ENCODE results near the gene LYRM9.
"Not testable (repeated sequence)": the region's sequence is repeated elsewhere in the genome, so short reads cannot be mapped to it uniquely, and the experiment has no call there.

LYRM9 gene

GRCh38 chr17:27873746-27874145 lies 19.4 kb downstream of the LYRM9 start:
- no peak for DNase-seq (ENCODE audit: low read depth, low spot score)

- no peak for DNase-seq (ENCODE audit: low read depth, low spot score)
Observed at GRCh38 chr17:27873211-27873610, 20.0 kb downstream of the LYRM9 start.

GRCh38 chr17:27872776-27873175 lies 20.4 kb downstream of the LYRM9 start:
- no peak for DNase-seq (ENCODE audit: low read depth, low spot score)

GRCh38 chr17:27871407-27871806 lies 21.8 kb downstream of the LYRM9 start:
- DNase-seq (ENCODE audit: low read depth, low spot score): no peak

- DNase-seq (ENCODE audit: low read depth, low spot score): no peak
Observed at GRCh38 chr17:27870345-27870744, 22.8 kb downstream of the LYRM9 start.

- no peak for DNase-seq (ENCODE audit: low read depth, low spot score)
Observed at GRCh38 chr17:27868565-27868964, 24.6 kb downstream of the LYRM9 start.

- no peak for DNase-seq (ENCODE audit: low read depth, low spot score)
Observed at GRCh38 chr17:27862840-27863239, 30.3 kb downstream of the LYRM9 start.

- no peak for DNase-seq (ENCODE audit: low read depth, low spot score)
Observed at GRCh38 chr17:27862004-27862403, 31.2 kb downstream of the LYRM9 start.

- DNase-seq (ENCODE audit: low read depth, low spot score): no peak
Observed at GRCh38 chr17:27860971-27861664, 32.0 kb downstream of the LYRM9 start.

- no peak for DNase-seq (ENCODE audit: low read depth, low spot score)
Observed at GRCh38 chr17:27858621-27859305, 34.4 kb downstream of the LYRM9 start.

GRCh38 chr17:27856676-27857432 lies 36.3 kb downstream of the LYRM9 start:
- DNase-seq (ENCODE audit: low read depth, low spot score): no peak

GRCh38 chr17:27855454-27855853 lies 37.7 kb downstream of the LYRM9 start:
- DNase-seq (ENCODE audit: low read depth, low spot score): no peak

- no peak for DNase-seq (ENCODE audit: low read depth, low spot score)
Observed at GRCh38 chr17:27854163-27854562, 39.0 kb downstream of the LYRM9 start.

GRCh38 chr17:27853091-27853490 lies 40.1 kb downstream of the LYRM9 start:
- DNase-seq (ENCODE audit: low read depth, low spot score): no peak

GRCh38 chr17:27849474-27850185 lies 43.5 kb downstream of the LYRM9 start:
- no peak for DNase-seq (ENCODE audit: low read depth, low spot score)

GRCh38 chr17:27848931-27849330 lies 44.2 kb downstream of the LYRM9 start:
- no peak for DNase-seq (ENCODE audit: low read depth, low spot score)

GRCh38 chr17:27846808-27847307 lies 46.3 kb downstream of the LYRM9 start:
- not testable (repeated sequence) for DNase-seq (ENCODE audit: low read depth, low spot score)

GRCh38 chr17:27846042-27846655 lies 47.0 kb downstream of the LYRM9 start:
- DNase-seq (ENCODE audit: low read depth, low spot score): no peak

GRCh38 chr17:27845264-27846041 lies 47.7 kb downstream of the LYRM9 start:
- no peak for DNase-seq (ENCODE audit: low read depth, low spot score)

GRCh38 chr17:27840688-27841087 lies 52.5 kb downstream of the LYRM9 start:
- DNase-seq (ENCODE audit: low read depth, low spot score): no peak

GRCh38 chr17:27840406-27840678 lies 52.8 kb downstream of the LYRM9 start:
- not testable (repeated sequence) for DNase-seq (ENCODE audit: low read depth, low spot score)

All from astrocyte of the hippocampus (primary cell).